HepG2 (cell line): Measurements from ENCODE around the gene PROC. TPM values are rescaled to one million over a fixed set of nuclear protein-coding genes. Genes with fewer than 3 reads are reported as not detected.

ENCODE experiments used
- KDM2A ChIP-seq: sonication (generic); formaldehyde crosslinking; IDR thresholded peaks from 2 replicates; pipeline ENCODE4 v1.4.0; 2020; ENCODE audit warnings: low read depth, missing genetic modification reagents, borderline replicate concordance
- MTERF4 ChIP-seq: sonication (generic); formaldehyde crosslinking; IDR thresholded peaks from 2 replicates; pipeline ENCODE4 v1.8.0; 2023; ENCODE audit warnings: mild to moderate bottlenecking, missing genetic modification reagents
- MXD4 ChIP-seq: IDR thresholded peaks from 2 replicates; pipeline ENCODE4 v1.6.1; 2016; ENCODE audit warnings: mild to moderate bottlenecking, missing biosample characterization, missing genetic modification reagents
- NFAT5 ChIP-seq: sonication (generic); formaldehyde crosslinking; IDR thresholded peaks from 2 replicates; pipeline ENCODE4 v1.4.0; 2020; ENCODE audit warnings: missing genetic modification reagents
- SMAD9 ChIP-seq: sonication (generic); formaldehyde crosslinking; IDR thresholded peaks from 2 replicates; pipeline ENCODE4 v1.5.1; 2020; ENCODE audit warnings: mild to moderate bottlenecking, missing genetic modification reagents
- SP5 ChIP-seq: IDR thresholded peaks from 2 replicates; pipeline ENCODE4 v1.6.1; 2016; ENCODE audit warnings: low read depth, borderline replicate concordance
- SPEN ChIP-seq: sonication (generic); formaldehyde crosslinking; IDR thresholded peaks from 2 replicates; pipeline ENCODE4 v1.5.1; 2020; ENCODE audit warnings: low read depth, mild to moderate bottlenecking, missing genetic modification reagents
- THAP9 ChIP-seq: sonication (generic); formaldehyde crosslinking; IDR thresholded peaks from 2 replicates; pipeline ENCODE4; 2020; ENCODE audit warnings: missing genetic modification reagents, mild to moderate bottlenecking, borderline replicate concordance
- ZNF296 ChIP-seq: sonication (generic); formaldehyde crosslinking; conservative IDR thresholded peaks from 2 replicates; pipeline ENCODE4 v1.5.0; 2020; ENCODE audit warnings: mild to moderate bottlenecking, missing genetic modification reagents
- ZNF3 ChIP-seq: IDR thresholded peaks from 2 replicates; pipeline ENCODE4 v1.7.0; 2017; ENCODE audit warnings: inconsistent platforms
- ZNF646 ChIP-seq: sonication (generic); formaldehyde crosslinking; IDR thresholded peaks from 2 replicates; pipeline ENCODE4 v1.9.0; 2021; ENCODE audit warnings: mild to moderate bottlenecking, missing genetic modification reagents
- ZNF792 ChIP-seq: IDR thresholded peaks from 2 replicates; pipeline ENCODE4 v1.6.1; 2016
- ZSCAN22 ChIP-seq: sonication (generic); formaldehyde crosslinking; IDR thresholded peaks from 2 replicates; pipeline ENCODE4 v1.4.0; 2020; ENCODE audit warnings: mild to moderate bottlenecking, missing genetic modification reagents
- polyA plus RNA-seq, 8 experiments: library from polyadenylated mRNA; depleted of rRNA in 3 of 8; stranded (reverse) in 7 of 8; unstranded in 1 of 8; fragments of >200 nt; fragmentation: Illumina TruSeq in 4 of 8; extraction: Trizol in 4 of 8; gene quantifications; 2 replicates each; pipeline versions ENCODE4 v1.2.1 to v1.2.3, GENCODE V29; 2011 to 2016; ENCODE audit warnings: low read depth in 4 of 8, missing spikeins in 1 of 8, mixed read lengths in 1 of 8; ENCODE audit not compliant: insufficient read depth in 1 of 8
- total RNA-seq, 5 experiments: library from RNA; depleted of rRNA; stranded (reverse); fragments of >200 nt; fragmentation: Illumina TruSeq; extraction: Trizol; gene quantifications; 2 replicates each; pipeline ENCODE4 v1.2.3, GENCODE V29; 2016; ENCODE audit warnings: low read depth in 1 of 5

Gene PROC
- total and polyA plus RNA-seq, 2 of the 13 experiments (the other 11 are each of a cell fraction or from before 2014, with no cell fraction given) = 134 to 185 TPM

- TF ChIP-seq SP5 (CRISPR knock-in tag) = 0 out of 2 replicates have a peak, but pooled peaks have one; percentile 41
- no peak for TF ChIP-seq ZNF792 (CRISPR knock-in tag)
- no peak; the same call in 1 of the 2 replicates for TF ChIP-seq KDM2A (CRISPR knock-in tag)
- 0 out of 2 replicates have a peak, but pooled peaks have one; percentile 30 for TF ChIP-seq ZNF3
- TF ChIP-seq ZNF296 (CRISPR knock-in tag) = no peak
- peak; percentile 30; the same call in 1 of the 2 replicates for TF ChIP-seq THAP9 (CRISPR knock-in tag)
- TF ChIP-seq SMAD9 (CRISPR knock-in tag) = 0 out of 2 replicates have a peak, but pooled peaks have one; percentile 48
- no peak; the same call in 1 of the 2 replicates for TF ChIP-seq SPEN (CRISPR knock-in tag)
- no peak for TF ChIP-seq MXD4
- peak; percentile 22; the same call in 1 of the 2 replicates for TF ChIP-seq MTERF4
- TF ChIP-seq NFAT5 (CRISPR knock-in tag) = no peak; the same call in 1 of the 2 replicates
- TF ChIP-seq ZNF646 = no peak
- no peak for TF ChIP-seq ZSCAN22 (CRISPR knock-in tag)
Measured at GRCh38 chr2:127387655-127388422, 30.4 kb upstream of the PROC start, which contains the start of gene MAP3K2 (continued).
